Rectal smooth muscle tissue (tissue), 1 donor: ENCODE data around the gene MDN1.

Source experiments
- H3K27ac ChIP-seq: one replicate; pipeline ENCODE4 v1.7.0; 2013; ENCODE audit warnings: low read depth, low read length, inconsistent platforms
- H3K27me3 ChIP-seq: one replicate; pipeline ENCODE4 v1.7.0; 2013; ENCODE audit warnings: low read length; ENCODE audit not compliant: control insufficient read depth, insufficient read depth
- H3K36me3 ChIP-seq: one replicate; pipeline ENCODE4 v1.7.0; 2013; ENCODE audit warnings: low read length; ENCODE audit not compliant: control insufficient read depth, insufficient read depth
- H3K4me1 ChIP-seq: one replicate; pipeline ENCODE4 v1.7.0; 2013; ENCODE audit warnings: low read length; ENCODE audit not compliant: control insufficient read depth, insufficient read depth
- H3K4me3 ChIP-seq: one replicate; pipeline ENCODE4 v1.7.0; 2013; ENCODE audit warnings: low read length
- H3K9ac ChIP-seq: one replicate; pipeline ENCODE4 v1.7.0; 2013; ENCODE audit warnings: low read length

Gene MDN1

DNA sequence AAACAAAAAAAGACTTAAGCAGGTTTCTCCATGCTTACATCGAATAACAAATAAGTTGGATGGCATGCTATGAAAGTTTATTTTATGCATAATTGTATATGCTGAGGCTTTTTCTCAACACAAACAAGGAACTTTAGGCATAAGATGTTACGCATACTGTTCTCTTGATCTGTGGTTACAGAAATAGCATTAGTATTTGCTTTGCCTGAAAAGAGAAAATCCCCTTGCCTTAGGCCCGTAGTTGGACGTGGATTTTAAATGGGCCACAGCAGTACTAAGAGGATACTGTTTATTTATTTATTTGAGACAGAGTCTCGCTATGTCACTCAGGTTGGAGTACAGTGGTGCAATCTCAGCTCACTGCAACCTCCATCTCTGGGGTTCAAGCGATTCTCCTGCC lies 200.0 kb downstream of the MDN1 start:
- Histone ChIP-seq H3K27me3 (no peaks in the 10 kb centered on the region), H3K9ac (no peak overlapping the region), H3K4me3 (no peak overlapping the region), H3K27ac (no peak overlapping the region), H3K4me1 (no peaks in the 10 kb centered on the region), H3K36me3 (no peaks in the 10 kb centered on the region)

DNA sequence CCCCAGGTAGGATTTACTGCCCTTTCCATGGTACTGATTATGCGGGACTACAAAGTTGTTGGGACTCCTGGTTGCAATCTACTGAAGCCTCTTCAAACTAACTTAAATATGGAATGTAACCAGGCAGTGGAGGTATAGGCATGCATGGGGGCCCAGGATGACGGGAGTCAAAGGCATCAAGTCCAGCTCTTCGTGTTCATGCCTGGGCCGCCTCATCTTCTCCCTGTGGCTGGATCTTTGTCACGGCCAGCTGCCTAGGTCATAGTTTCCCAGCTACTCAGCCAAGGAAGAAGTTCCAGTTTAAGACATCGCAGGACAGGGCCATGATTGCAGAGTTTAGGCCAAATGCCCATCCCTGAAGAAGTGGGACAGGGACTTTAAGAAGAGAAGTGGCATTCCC lies 201.6 kb downstream of the MDN1 start:
- H3K4me3 ChIP-seq = no peak overlapping the region
- no peaks in the 10 kb centered on the region for H3K27me3 ChIP-seq
- H3K9ac ChIP-seq = no peak overlapping the region
- no peaks in the 10 kb centered on the region for H3K36me3 ChIP-seq
- H3K4me1 ChIP-seq = no peaks in the 10 kb centered on the region
- no peak overlapping the region for H3K27ac ChIP-seq

DNA sequence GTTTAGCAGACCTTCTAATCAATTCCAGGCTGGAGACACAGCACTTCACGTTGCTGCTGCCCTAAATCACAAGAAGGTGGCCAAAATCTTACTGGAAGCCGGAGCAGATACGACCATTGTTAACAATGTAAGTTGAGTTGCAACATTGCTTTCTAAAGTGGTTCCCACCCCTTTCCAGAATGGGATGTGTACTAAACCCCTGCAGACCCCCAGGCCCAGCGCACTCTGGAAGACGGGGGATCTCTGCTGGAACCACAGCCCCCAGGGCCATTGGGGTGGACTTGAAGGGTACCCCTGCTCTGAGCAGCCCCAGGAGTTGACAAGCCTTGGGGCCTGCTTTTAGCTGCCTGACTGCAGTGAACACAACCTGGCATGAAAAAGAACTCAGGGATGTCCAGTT lies 203.1 kb downstream of the MDN1 start:
- Histone ChIP-seq H3K27me3 (no peaks in the 10 kb centered on the region), H3K4me3 (no peak overlapping the region), H3K27ac (no peak overlapping the region), H3K4me1 (no peaks in the 10 kb centered on the region), H3K36me3 (no peaks in the 10 kb centered on the region), H3K9ac (no peak overlapping the region)

DNA sequence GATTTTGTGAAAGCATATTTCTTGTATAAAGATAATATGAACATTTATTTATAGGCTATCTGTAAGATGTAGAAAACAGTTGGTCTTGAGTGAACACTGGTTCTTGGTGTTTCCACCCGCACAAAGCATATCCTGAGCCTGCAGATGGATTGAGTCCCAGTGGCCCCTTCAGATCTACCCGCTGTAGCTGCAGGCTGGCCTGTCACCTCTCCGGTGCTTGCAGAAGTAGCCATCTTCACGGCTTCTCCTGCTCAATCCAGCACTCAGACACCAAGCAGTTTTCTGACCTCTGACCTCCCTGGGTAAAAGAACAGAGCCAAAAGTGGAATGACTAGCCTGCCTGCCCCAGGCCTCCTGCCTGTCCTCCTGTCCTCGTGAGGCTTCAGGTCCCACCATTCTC lies 203.7 kb downstream of the MDN1 start:
- H3K27me3 ChIP-seq = no peaks in the 10 kb centered on the region
- no peak overlapping the region for H3K27ac ChIP-seq
- H3K4me1 ChIP-seq = no peaks in the 10 kb centered on the region
- no peak overlapping the region for H3K9ac ChIP-seq
- no peak overlapping the region for H3K4me3 ChIP-seq
- no peaks in the 10 kb centered on the region for H3K36me3 ChIP-seq

DNA sequence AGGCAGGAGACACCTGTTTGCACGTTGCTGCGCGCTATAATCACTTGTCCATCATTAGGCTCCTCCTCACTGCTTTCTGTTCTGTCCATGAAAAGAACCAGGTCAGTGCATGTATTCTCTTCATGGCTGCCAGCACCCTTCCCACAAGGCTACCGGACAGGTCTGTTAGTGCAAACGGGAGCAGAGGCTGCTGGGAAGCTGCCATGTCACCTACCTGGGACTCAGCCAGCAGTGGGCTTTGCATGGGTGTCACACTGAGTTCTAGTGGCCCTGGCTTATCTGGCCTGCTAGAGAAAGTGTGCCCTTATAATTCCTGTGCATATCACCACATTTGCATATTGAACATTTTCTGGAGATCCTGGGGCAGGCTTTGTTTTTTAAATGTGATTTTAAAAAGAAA lies 205.8 kb downstream of the MDN1 start:
- Histone ChIP-seq H3K27ac (no peak overlapping the region), H3K36me3 (no peaks in the 10 kb centered on the region), H3K4me1 (no peaks in the 10 kb centered on the region), H3K9ac (no peak overlapping the region), H3K27me3 (no peaks in the 10 kb centered on the region), H3K4me3 (no peak overlapping the region)

DNA sequence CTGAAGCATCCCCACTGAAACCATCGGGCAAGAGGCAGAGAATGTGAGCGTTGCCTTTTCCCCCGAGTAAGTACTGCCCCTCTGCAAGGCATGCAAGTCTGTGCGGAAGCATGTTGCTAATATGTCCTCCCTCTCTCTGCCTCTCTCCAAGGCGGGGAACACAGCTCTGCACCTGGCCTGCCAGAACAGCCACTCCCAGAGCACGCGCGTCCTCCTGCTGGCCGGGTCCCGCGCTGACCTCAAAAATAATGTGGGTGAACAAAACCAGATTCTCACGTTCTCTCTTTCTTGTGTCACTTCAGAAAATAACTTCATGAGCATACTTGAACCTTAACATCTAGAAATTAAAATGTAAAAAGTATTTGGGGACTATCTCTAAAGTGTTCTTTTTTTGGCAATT lies 207.5 kb downstream of the MDN1 start:
- H3K36me3 ChIP-seq = no peaks in the 10 kb centered on the region
- no peaks in the 10 kb centered on the region for H3K27me3 ChIP-seq
- no peaks in the 10 kb centered on the region for H3K4me1 ChIP-seq
- H3K27ac ChIP-seq = no peak overlapping the region
- H3K9ac ChIP-seq = no peak overlapping the region
- no peak overlapping the region for H3K4me3 ChIP-seq

DNA sequence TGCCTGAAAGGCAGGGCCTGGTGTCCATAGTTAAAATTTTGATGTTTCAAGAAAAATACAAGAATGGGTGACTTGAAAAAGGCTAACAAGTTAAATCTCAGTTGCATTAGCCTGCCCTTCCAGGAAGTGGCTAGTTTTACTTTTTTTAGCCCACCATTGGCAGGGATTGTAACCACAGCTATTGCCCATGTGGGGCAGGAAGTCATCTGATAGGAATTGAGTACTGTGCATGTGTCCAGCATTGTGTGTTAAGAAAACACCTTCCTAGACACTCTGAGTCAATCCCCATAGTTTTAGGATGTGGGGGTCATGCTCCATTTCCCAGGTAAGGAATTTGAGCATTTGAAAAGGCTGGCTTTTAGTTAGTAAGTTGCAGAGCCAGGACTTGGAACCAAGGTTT lies 207.9 kb downstream of the MDN1 start:
- H3K4me1 ChIP-seq = no peaks in the 10 kb centered on the region
- H3K4me3 ChIP-seq = no peak overlapping the region
- H3K9ac ChIP-seq = no peak overlapping the region
- no peak overlapping the region for H3K27ac ChIP-seq
- no peaks in the 10 kb centered on the region for H3K36me3 ChIP-seq
- no peaks in the 10 kb centered on the region for H3K27me3 ChIP-seq

DNA sequence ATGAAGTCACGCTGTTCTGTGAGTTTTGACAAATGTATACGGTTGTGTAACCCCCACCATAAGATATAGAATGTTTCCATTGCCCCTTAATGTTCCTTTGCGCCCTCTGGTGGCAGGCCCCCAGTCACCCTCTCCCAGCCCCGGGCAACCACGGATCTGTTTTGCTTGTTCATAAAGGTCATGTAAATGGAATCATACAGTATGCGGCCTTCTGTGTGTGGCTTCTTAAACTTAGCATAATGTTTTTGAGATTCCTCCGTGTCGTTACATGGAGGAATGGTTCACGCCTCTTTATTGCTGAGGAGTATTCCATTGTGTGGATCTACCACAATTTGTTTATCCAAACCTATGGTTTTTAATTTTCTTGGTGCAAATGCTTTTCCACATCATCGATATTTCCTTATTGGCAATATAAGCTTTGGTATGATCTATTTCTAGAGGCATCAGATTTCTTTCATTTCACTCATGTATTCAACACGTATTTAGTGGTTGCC lies 209.4 kb downstream of the MDN1 start:
- Histone ChIP-seq H3K36me3 (no peaks in the 10 kb centered on the region), H3K27me3 (no peaks in the 10 kb centered on the region), H3K4me3 (no peak overlapping the region), H3K9ac (no peak overlapping the region), H3K27ac (no peak overlapping the region), H3K4me1 (no peaks in the 10 kb centered on the region)

DNA sequence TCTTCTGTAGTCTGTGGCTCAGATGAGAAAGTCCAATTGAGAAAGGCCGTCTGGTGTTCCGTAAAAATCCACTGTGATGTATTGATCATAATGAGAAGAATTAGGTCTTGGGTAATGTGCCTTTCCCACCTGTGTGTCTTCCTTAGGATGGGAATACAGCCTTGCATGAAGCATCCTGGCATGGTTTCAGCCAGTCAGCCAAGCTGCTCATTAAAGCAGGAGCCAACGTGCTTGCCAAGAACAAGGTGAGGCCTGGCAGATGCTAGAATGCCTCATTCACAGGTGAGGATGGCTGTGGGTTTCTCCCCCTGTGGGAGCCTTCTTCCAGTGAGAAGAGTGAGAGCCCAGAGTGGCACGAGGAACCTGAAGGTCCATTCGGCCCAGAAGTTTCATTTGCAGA lies 213.7 kb downstream of the MDN1 start:
- Histone ChIP-seq H3K4me1 (no peaks in the 10 kb centered on the region), H3K4me3 (no peak overlapping the region), H3K27me3 (no peaks in the 10 kb centered on the region), H3K27ac (no peak overlapping the region), H3K36me3 (no peaks in the 10 kb centered on the region), H3K9ac (no peak overlapping the region)

DNA sequence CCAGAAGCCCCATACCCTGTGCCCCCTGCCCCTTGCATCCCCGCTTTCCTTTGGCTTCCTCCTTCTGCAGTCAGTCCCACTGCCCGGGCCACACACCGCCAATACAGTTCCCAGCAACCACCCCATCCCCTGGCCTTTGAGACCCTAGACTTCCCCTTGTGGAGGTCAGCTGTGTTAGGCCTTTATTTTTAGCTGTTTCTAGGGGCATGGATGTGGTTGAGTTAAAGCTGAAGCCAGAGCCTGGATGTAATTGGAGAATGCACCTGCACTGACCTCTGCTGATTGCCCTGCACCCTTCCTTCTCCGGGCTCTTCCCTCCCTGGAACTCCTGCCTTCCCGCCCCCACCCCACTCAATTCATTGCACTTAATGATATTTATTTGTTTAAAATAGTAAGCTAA lies 214.9 kb downstream of the MDN1 start:
- no peaks in the 10 kb centered on the region for H3K36me3 ChIP-seq
- no peaks in the 10 kb centered on the region for H3K4me1 ChIP-seq
- no peak overlapping the region for H3K4me3 ChIP-seq
- H3K27me3 ChIP-seq = no peaks in the 10 kb centered on the region
- H3K27ac ChIP-seq = no peak overlapping the region
- no peak overlapping the region for H3K9ac ChIP-seq

DNA sequence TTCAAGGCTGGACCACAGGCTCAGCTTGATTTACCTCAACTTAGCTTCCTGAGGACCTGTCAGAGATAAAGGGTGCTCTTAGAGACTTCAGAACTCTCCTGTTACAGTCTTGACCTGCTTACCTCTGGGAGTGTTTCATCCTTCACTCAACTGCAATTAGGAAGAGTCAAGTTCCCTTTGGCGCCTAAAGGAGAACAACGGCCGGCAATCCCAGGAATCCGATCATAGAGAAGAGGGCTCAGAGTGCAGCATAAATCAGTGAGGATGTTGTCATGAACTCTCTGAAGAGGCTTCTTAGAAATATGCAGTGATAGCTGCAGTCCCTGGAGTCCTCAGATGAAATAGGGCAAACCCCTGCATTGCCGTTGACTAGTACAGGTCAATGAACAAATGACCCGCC lies 217.4 kb downstream of the MDN1 start:
- no peak overlapping the region for H3K9ac ChIP-seq
- no peaks in the 10 kb centered on the region for H3K4me1 ChIP-seq
- no peaks in the 10 kb centered on the region for H3K36me3 ChIP-seq

DNA sequence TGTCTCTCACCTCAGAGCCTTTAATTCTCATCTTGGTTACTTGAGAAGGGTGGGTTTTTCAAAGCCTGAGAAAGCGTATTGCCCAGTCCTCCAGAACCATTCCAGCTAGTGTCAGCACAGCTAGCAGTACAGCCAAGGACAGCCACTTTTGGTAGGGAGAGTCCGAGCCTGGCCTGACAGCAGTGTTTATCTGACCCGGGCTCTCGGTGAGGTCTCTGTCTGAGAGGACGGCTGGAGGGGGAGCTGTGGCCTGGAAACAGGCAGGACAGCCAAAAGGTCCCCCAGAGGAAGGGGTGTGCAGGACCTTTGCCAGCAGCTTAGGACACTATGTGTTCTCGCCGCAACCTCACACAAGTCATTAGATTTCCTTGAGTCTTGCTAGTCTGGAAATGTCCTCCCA lies 219.9 kb downstream of the MDN1 start:
- H3K4me3 ChIP-seq = no peak overlapping the region
- H3K4me1 ChIP-seq = no peaks in the 10 kb centered on the region
- H3K9ac ChIP-seq = no peak overlapping the region
- no peaks in the 10 kb centered on the region for H3K36me3 ChIP-seq
- no peaks in the 10 kb centered on the region for H3K27me3 ChIP-seq
- no peak overlapping the region for H3K27ac ChIP-seq

More for the DNA sequence above, 217.4 kb downstream of the MDN1 start:
- H3K4me3 ChIP-seq = no peak overlapping the region
- no peak overlapping the region for H3K27ac ChIP-seq
- no peaks in the 10 kb centered on the region for H3K27me3 ChIP-seq

DNA sequence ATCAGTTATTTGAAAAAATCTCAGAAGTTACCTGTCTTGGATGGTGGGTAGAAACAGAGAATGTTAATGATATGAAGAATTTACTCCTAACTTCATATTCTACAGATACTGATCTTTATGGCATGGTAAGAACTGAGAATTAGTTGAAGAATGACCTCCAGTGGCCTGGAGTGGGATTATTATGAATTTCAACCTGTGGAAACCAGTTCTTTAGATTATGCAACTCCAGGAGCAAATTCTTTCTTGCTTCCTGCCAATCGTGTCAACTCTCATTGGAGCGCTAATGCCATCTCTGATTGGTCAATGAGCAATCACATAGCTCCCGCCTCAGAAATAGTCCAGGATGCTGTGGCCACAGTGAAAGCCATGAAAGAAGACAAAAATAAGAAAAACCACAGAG lies 221.6 kb downstream of the MDN1 start:
- no peak overlapping the region for H3K9ac ChIP-seq
- H3K4me1 ChIP-seq = no peaks in the 10 kb centered on the region
- H3K36me3 ChIP-seq = no peaks in the 10 kb centered on the region
- no peak overlapping the region for H3K27ac ChIP-seq
- H3K4me3 ChIP-seq = no peak overlapping the region
- no peaks in the 10 kb centered on the region for H3K27me3 ChIP-seq
